ENCODE results near the gene EBF3. TPM values are rescaled to one million over a fixed set of nuclear protein-coding genes. Genes with fewer than 3 reads are reported as not detected.

Gene EBF3
- total RNA-seq, 1 donor from 2014 or later, result 21.9 TPM

DNA sequence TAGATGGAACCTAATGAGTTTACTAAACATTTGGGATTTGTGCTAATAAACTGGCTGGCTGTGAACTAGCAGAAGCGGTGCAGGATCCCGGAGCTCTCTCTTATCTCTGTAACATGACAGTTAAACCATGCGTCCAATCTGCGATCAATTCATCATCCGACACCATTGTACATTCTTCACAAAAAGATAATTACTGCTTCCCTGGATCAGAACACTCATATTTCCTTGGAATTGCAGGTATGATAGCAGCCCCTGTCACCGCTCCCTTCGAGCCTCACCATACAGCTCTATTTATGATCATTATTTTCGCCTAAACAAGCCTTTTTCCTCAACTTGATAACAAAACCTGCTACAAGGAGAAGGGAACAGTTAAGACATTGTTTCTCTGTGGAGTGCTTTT, 18.5 kb downstream of the EBF3 start:
- DNase-seq (ENCODE audit: low read depth), result no peak

GRCh38 chr10:129945064-129945463, 19.0 kb downstream of the EBF3 start:
- no peak for DNase-seq (ENCODE audit: low read depth)

DNA sequence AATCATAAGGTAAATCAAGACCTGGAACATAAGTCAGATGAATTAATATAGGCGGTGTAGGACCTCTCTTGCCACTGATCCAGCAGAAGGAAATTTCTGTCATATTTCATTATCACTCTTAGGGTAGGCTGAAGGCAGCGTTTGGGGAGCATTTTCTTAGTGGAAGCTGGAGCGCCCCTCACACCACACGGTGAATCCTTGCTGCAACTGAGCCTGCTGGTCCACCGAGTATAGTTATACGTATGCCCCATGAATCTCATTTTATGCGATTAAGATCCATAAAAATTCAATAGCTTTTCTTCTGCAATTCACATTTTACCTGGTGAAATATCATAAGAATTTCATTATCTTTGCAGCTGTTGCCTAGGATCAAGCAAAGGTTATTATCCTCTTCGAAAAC, 19.6 kb downstream of the EBF3 start:
- no peak for DNase-seq (ENCODE audit: low read depth)

DNA sequence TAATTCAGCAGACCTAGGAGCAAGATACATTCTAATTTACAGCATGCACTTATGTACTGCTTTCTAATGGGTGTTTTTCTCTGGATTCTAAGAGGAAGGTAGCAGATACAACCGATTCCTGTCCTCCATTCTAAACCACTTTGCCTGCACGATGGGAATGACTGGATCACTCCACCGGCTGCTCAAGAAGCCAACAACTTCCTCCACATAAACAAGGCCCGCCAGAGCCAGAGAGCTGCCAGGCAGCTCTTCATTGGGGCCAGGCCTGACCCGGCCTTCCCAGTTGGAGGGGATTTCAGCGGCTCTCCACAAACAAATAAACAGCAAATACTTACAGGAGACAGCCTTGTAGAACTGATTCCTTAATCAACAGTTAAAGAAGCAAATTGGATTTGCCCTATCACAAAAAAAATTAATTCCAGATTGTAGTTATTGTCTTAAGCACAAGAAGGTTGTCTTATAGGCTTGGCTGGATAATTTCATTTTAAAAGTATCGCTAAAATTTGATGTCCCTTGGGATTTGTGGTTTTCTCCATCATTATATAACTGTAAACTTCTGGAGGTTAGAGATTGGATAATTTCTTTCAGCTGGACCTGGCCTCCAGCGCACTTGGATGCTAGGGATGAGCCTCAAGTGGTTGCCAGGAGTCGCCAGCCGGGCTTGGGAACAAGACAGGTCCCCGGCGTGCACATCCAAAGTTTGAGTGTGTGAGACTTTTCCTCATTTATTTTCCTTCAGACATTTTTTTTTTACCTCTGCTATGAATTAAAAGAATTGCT, 20.9 kb downstream of the EBF3 start:
- no peak for DNase-seq (ENCODE audit: low read depth)

DNA sequence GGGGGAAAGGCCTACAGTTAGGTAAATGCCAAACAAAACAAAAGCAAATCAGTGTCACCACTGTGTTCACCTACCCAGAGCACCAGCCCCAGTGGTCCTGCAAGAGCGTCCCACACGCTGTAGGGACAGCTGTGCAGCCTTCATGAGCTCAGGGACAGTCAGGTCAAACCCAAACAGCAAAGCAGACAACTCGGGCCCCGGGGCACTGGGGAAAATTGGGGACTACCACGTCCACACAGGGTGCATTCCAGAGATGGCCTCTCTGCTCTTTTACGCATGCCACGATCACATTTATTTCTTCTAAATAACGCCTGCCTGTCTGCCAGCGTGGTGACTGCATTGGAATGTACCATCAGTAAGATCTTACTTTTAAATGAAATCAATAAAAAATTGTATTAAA, 21.7 kb downstream of the EBF3 start:
- no peak for DNase-seq (ENCODE audit: low read depth)

GRCh38 chr10:129942019-129942277, 22.1 kb downstream of the EBF3 start:
- no peak for DNase-seq (ENCODE audit: low read depth)

DNA sequence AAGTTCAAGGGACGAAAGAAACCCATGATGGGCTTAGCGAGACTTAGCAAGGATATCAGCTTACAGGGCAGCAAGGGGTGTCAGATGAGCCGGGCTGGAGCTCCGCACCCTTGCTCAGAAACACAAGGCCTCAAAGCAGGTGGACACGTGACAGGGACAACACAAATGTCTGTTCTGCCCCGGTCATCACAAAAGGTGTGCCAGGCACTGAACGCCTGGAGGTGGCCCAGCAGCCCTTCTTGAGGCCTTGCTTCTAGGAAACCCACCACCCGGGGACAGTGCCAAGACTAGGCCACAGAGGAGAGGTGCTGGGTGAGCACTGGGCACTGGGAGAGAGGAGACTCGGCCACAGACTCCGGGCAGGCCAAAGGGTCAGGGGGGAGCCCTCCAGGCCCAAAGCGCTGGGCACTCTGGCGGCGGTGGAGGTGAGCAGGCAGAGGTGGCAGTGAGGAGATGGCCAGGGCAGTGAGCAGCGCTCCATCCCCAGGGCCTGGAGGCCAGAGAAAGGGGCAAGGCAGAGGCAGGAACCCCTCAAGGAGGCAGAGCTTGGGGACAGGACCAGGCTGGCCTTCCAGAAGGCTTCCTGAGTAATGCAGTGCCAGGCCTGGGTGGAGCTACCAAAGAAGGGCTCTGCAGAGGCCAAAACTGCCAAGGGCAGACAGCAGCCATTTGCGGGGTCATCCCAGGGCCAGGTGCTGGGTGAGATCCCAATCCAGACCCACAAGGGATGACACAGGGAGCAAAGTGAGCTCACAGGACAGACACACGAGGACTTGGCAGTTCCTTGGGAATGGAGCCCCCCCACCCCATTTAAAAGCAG, 22.7 kb downstream of the EBF3 start:
- DNase-seq (ENCODE audit: low read depth), result peak; percentile 42

DNA sequence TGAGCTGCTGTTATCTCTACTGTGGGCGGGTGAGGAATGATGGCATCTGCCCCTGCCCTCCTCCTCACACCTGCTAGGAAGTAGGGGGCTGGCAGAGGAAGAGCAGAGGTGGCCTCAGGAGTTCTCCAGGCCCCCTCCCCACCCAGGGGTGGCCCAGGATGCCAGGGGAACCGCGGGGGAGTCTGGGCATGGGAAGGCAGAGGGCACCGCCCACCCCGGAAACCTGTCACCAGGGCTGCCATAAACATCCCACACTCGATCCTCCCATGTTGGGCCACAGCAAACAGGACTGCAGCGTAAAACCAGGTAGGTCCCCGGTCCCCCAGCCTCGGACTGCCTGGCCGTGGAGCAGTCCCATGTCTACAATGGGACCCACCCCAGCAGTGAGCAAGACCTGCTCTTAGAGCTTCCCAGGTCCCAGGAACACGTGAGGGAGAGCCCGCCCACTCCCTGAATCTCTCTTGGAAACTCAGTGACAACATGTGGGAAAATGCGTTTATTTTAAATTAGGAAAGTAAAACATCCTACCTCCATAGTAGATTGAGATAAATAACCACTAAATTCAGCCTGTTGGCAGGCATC, 23.4 kb downstream of the EBF3 start:
- DNase-seq (ENCODE audit: low read depth), result no peak

GRCh38 chr10:129939416-129940275, 24.4 kb downstream of the EBF3 start:
- no peak for DNase-seq (ENCODE audit: low read depth)

GRCh38 chr10:129938460-129938859, 25.6 kb downstream of the EBF3 start:
- no peak for DNase-seq (ENCODE audit: low read depth)

- DNase-seq (ENCODE audit: low read depth), result no peak
Measured at GRCh38 chr10:129937351-129937751, 26.7 kb downstream of the EBF3 start.

DNA sequence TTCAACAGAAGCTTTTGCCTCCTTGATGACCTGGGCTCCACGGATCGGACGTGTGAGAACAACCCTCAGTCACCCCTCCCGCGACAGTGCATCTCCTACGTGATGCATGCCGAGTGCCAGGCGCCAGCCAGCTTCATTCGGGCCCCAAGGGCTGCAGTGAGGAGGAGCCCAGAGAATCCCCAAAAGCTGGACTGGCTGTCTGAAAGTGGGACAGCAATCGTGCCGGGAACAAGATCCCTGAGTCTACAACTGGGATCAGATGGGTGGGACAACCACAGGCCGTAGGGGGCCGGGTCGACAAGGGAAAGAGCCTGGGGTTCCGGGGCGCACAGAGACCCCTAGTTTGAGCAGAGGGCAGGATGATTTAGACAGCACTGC, 27.2 kb downstream of the EBF3 start:
- no peak for DNase-seq (ENCODE audit: low read depth)

DNA sequence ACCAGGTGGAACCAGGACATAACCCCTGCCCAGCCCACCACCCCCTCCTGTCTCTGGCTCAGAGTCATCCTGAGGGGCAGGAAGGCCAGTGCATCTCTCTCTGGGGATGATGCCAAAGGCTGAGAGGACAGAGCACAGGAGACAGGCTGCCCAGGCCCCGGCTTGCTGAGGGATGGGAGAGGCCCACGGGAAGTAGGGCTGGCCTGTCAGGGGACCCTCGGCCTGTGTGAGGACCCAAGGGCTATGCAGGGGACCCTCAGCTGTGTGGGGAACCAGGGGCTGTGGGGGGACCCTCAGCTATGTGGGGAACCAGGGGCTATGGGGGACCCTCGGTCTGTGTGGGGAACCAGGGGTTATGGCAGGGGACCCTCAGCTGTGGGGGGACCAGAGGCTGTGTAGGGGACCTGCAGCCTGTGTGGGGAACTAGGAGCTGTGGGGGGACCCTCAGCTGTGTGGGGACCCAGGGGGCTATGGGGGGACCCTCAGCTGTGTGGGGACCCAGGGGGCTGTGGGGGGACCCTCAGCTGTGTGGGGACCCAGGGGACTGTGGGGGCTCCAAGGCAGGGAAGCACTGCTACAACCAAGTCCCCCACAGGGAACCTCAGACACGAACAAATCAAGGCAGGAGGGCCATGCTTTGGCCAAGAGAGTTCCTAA, 27.7 kb downstream of the EBF3 start:
- no peak for DNase-seq (ENCODE audit: low read depth)

DNA sequence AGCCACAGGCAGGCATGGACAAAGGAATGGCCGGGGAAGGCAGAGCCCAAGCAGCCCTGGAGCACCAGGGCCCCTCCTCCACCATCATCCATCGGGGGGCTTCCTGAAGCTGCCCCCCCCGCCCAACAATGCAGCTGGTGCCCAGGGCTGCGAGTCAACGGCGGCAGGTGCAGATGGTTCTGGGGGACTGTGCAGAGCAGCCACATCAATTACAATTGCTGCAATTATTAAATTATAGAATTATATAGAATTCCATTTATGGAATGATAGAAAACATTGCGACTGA, 28.3 kb downstream of the EBF3 start:
- no peak for DNase-seq (ENCODE audit: low read depth)

GRCh38 chr10:129935102-129935866, 28.8 kb downstream of the EBF3 start:
- DNase-seq (ENCODE audit: low read depth), result no peak

DNA sequence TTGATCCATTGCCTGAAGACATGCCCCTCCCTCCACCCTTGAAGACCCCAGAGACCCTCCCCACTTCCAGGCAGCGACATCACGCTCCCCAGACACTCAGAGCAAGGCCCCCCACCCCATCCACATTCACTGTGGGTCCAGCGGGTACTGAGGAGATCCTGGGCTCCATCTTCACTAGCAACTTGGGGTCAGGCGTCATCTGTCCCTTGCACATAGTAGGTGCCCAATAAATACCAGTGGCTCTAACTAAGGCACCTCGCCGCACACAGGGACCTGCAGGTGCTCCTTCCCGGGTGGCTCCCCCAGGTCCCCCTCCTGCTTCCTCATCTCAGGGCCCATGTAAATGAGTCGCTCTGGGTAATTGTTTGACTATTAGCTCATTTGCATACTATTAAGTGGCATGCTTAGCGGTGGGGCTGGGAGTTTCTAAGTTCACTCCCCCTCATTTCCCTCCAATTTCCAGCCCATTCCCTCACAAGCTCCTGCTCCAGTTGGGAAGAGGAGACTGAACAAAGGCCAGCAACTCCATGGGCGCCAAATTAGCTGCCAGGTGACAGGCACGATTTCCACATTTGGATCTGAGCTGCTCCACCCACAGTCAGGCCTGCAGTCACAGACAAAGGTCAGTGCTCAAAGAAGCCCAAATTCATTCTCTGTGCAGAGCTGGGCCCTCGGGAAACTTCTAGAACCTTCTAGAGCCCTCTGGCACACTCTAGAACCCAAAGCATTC, 29.7 kb downstream of the EBF3 start:
- no peak for DNase-seq (ENCODE audit: low read depth)

DNA sequence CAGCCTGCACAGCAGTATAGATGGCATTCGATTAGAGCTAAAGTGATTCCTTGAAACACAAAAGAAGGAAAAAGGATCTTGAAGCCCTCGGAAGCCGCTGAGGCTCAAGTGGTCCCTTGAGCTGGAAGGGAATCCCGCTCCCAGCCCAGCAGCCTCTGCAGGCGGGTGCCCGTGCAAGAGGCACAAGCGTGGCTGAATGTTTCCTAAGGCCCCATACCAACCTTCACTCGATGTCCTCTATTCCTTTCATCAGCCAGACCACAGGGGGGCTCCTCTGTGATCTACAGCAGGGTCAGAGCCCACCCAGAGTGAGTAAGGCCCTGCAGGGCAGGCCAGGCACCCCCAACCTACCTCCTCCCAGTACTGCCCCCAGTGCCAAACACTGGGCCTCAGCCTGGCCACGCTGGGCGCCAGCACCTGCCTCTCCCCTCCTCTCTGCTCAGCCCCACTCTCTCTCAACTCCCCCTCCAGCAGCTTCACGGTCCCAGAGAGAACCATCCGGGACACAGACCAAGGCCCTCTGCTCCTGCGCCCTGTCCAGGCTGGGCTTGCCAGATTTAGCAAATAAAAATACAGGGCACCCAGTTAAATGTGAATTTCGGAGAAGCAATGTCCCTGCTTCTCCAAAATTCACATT, 30.5 kb downstream of the EBF3 start:
- DNase-seq (ENCODE audit: low read depth), result no peak

DNA sequence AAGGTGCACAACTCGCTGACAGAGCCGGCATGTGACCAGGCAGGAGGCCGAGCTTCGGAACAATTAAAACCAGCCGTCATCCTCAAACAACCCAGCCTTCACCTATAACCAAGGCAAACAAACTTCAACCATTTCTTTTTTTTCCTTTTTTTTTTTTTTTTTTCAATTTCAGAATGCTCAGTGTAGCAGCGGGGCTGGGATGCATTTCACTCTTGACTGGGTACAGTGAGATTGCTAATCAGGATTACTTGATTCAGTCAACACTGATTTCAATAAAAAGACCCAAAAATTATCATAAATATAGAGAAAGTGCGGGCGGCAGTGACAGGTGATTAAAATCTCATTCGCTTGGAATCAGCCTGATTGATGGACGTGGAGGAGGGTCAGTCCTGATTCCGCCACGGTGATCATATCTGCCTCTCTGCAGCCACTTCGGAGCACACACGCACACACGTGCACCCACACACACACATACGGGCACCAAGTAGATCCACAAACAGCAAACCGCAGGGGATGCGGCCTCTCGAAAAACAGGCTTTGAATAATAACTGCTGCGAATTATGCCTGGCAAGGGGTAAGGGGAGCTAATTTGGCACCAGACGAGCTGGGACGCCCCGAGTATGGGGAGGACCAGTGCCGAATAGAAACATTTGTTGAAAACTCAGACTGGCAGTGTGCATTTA, 31.2 kb downstream of the EBF3 start:
- DNase-seq (ENCODE audit: low read depth), result no peak

- DNase-seq (ENCODE audit: low read depth), result no peak
Measured at GRCh38 chr10:129932182-129932581, 31.9 kb downstream of the EBF3 start.

All from myocyte (in vitro differentiated cells).